OCI-LY3 (cell line): ENCODE results near the gene PIK3IP1.

Experiments
- H2AFZ ChIP-seq: fragments of 200-600, 300-600 bp; shearing (Covaris generic); 2 replicates; pipeline ENCODE4 v1.6.0; 2014; ENCODE audit warnings: antibody characterized with exemption, low read depth, low read length
- H3K27ac ChIP-seq: fragments of 200-600, 300-600 bp; sonication (generic); 2 replicates; pipeline ENCODE4 v1.5.1; 2014; ENCODE audit warnings: mild to moderate bottlenecking, low read length, moderate library complexity, mixed read lengths
- H3K27me3 ChIP-seq: fragments of 200-600, 300-600 bp; sonication (generic); 2 replicates; pipeline ENCODE4 v1.6.1; 2014; ENCODE audit warnings: low read depth, low read length, mixed read lengths
- H3K36me3 ChIP-seq: fragments of 200-600, 300-600 bp; sonication (generic); replicated peaks from 2 replicates; pipeline ENCODE3; 2014; ENCODE audit warnings: low read depth, low read length, mixed read lengths
- H3K4me1 ChIP-seq: fragments of 300-600, 200-600 bp; sonication (generic); 2 replicates; pipeline ENCODE4 v1.6.1; 2014; ENCODE audit warnings: low read length, mixed read lengths
- H3K4me2 ChIP-seq: fragments of 200-600, 300-600 bp; sonication (generic); 2 replicates; pipeline ENCODE4 v1.6.1; 2014; ENCODE audit warnings: low read length, mixed read lengths
- H3K4me3 ChIP-seq: fragments of 300-600, 200-600 bp; sonication (generic); 2 replicates; pipeline ENCODE4 v1.5.1; 2014; ENCODE audit warnings: antibody characterized with exemption, mild to moderate bottlenecking, low read length, moderate library complexity
- H3K79me2 ChIP-seq: fragments of 300-600, 200-600 bp; shearing (Covaris generic); 2 replicates; pipeline ENCODE4 v1.6.1; 2014; ENCODE audit warnings: mild to moderate bottlenecking, low read length, mixed read lengths
- H3K9ac ChIP-seq: fragments of 300-600, 200-600 bp; shearing (Covaris generic); 2 replicates; pipeline ENCODE4 v1.6.0; 2014; ENCODE audit warnings: mild to moderate bottlenecking, low read length, moderate library complexity
- H3K9me3 ChIP-seq: fragments of 200-600, 300-600 bp; shearing (Covaris generic); 2 replicates; pipeline ENCODE4 v1.6.1; 2014; ENCODE audit warnings: low read length, mixed read lengths; ENCODE audit not compliant: insufficient read depth
- H4K20me1 ChIP-seq: fragments of 200-600, 300-600 bp; sonication (generic); 2 replicates; pipeline ENCODE4 v1.6.1; 2016; ENCODE audit warnings: low read length, mixed read lengths; ENCODE audit not compliant: insufficient read depth
- CTCF ChIP-seq: fragments of 200-600, 300-600 bp; sonication (generic); IDR thresholded peaks from 2 replicates; pipeline ENCODE4 v1.5.1; 2014; ENCODE audit warnings: antibody characterized with exemption, low read length, low read depth
- EZH2phosphoT487 ChIP-seq: fragments of 200-600 bp; shearing (Covaris generic); IDR thresholded peaks from 2 replicates; pipeline ENCODE4 v1.6.1; 2018; ENCODE audit warnings: antibody characterized with exemption, mixed run types, low read depth

The PIK3IP1 gene

GRCh38 chr22:31292236-31292989 is at the start of gene PIK3IP1:
Gene PIK3IP1, minus strand, starts transcription at chr22:31292488. Its CDS starts 144 bp downstream, at chr22:31292344.
- Histone ChIP-seq H3K27me3 (peaks cover 10% of the 10 kb centered on the region), H3K4me2 (peak within 1 kb of the TSS; percentile 94), H3K27ac (no peak within 1 kb of the TSS), H4K20me1 (no peaks in the 10 kb centered on the region), H3K79me2 (no peaks in the 10 kb centered on the region), H3K9ac (peak within 1 kb of the TSS; percentile 49), H3K4me1 (peaks cover 51% of the 10 kb centered on the region), H2AFZ (peak within 1 kb of the TSS; percentile 90), H3K4me3 (peak within 1 kb of the TSS; percentile 77), H3K9me3 (no peaks in the 10 kb centered on the region), H3K36me3 (no peaks in the 10 kb centered on the region)
- peak; percentile 64 for TF ChIP-seq CTCF
- no peak for TF ChIP-seq EZH2phosphoT487

- H3K36me3 ChIP-seq = peaks cover 67% of the 10 kb centered on the region
- H4K20me1 ChIP-seq = peaks cover 78% of the 10 kb centered on the region
- H3K4me3 ChIP-seq = no peak overlapping the region
- H3K27ac ChIP-seq = no peak overlapping the region
- no peaks in the 10 kb centered on the region for H3K27me3 ChIP-seq
- no peak overlapping the region for H3K9ac ChIP-seq
- no peaks in the 10 kb centered on the region for H3K9me3 ChIP-seq
- no peak overlapping the region for H3K4me2 ChIP-seq
- no peak overlapping the region for H2AFZ ChIP-seq
- TF ChIP-seq CTCF (no peak), EZH2phosphoT487 (no peak)
- H3K79me2 ChIP-seq = peaks cover 68% of the 10 kb centered on the region
- peaks cover 20% of the 10 kb centered on the region for H3K4me1 ChIP-seq
These were observed 49.2 kb upstream of the PIK3IP1 start for GRCh38 chr22:31341386-31342088.

GRCh38 chr22:31340765-31341247 is 48.5 kb upstream of the PIK3IP1 start:
- Histone ChIP-seq H3K79me2 (peaks cover 68% of the 10 kb centered on the region), H4K20me1 (peaks cover 78% of the 10 kb centered on the region), H3K27me3 (no peaks in the 10 kb centered on the region), H3K36me3 (peaks cover 72% of the 10 kb centered on the region), H3K9ac (no peak overlapping the region), H3K9me3 (no peaks in the 10 kb centered on the region), H2AFZ (no peak overlapping the region), H3K4me1 (peaks cover 20% of the 10 kb centered on the region), H3K27ac (no peak overlapping the region), H3K4me3 (no peak overlapping the region), H3K4me2 (no peak overlapping the region)
- TF ChIP-seq EZH2phosphoT487 (no peak), CTCF (no peak)

GRCh38 chr22:31340360-31340759 is 48.1 kb upstream of the PIK3IP1 start:
- Histone ChIP-seq H3K79me2 (peaks cover 63% of the 10 kb centered on the region), H2AFZ (no peak overlapping the region), H3K4me2 (no peak overlapping the region), H3K36me3 (peaks cover 76% of the 10 kb centered on the region), H4K20me1 (peaks cover 77% of the 10 kb centered on the region), H3K27me3 (no peaks in the 10 kb centered on the region), H3K4me1 (peaks cover 20% of the 10 kb centered on the region), H3K9me3 (no peaks in the 10 kb centered on the region), H3K27ac (no peak overlapping the region), H3K4me3 (no peak overlapping the region), H3K9ac (no peak overlapping the region)
- TF ChIP-seq CTCF (no peak), EZH2phosphoT487 (no peak)
